HEK293T (cell line): ENCODE data around the gene SPTBN4.

Experiments used
- CTCF ChIA-PET: fragments of 350-600 bp; formaldehyde crosslinking; extraction: SDS; loops from one replicate; lab custom pipeline; 2021; ENCODE audit warnings: antibody characterized with exemption, inconsistent platforms; lab: Yijun Ruan, JAX
- POLR2A ChIA-PET: fragments of 350-600 bp; formaldehyde crosslinking; extraction: SDS; loops from one replicate; lab custom pipeline; 2020; ENCODE audit warnings: antibody characterized with exemption, inconsistent platforms; lab: Yijun Ruan, JAX
- DNase-seq: peaks from one replicate; pipeline ENCODE4 v3.0.0; 2012; ENCODE audit warnings: mixed read lengths; ENCODE audit errors: extremely low spot score
- ARNT ChIP-seq: fragments of 450-650 bp; IDR thresholded peaks from 2 replicates; pipeline ENCODE4 v1.6.1; 2017; ENCODE audit warnings: mild to moderate bottlenecking
- BHLHE40 ChIP-seq: fragments of 450-650 bp; IDR thresholded peaks from 2 replicates; pipeline ENCODE4 v1.6.1; 2016; ENCODE audit warnings: mild to moderate bottlenecking, moderate library complexity, borderline replicate concordance
- CTBP1 ChIP-seq: fragments of 450-650 bp; IDR thresholded peaks from 2 replicates; pipeline ENCODE4 v1.6.1; 2016; ENCODE audit warnings: borderline replicate concordance
- ELF4 ChIP-seq: fragments of 450-650 bp; IDR thresholded peaks from 2 replicates; pipeline ENCODE4 v1.6.1; 2017; ENCODE audit warnings: antibody characterized with exemption
- FOXA1 ChIP-seq: fragments of 450-650 bp; IDR thresholded peaks from 2 replicates; pipeline ENCODE4 v1.6.1; 2016; ENCODE audit warnings: mild to moderate bottlenecking
- FOXK2 ChIP-seq: fragments of 450-650 bp; IDR thresholded peaks from 2 replicates; pipeline ENCODE4 v1.6.1; 2016; ENCODE audit warnings: mild to moderate bottlenecking
- FOXM1 ChIP-seq: fragments of 450-650 bp; IDR thresholded peaks from 2 replicates; pipeline ENCODE4 v1.6.1; 2017; ENCODE audit warnings: mild to moderate bottlenecking, borderline replicate concordance
- HDGF ChIP-seq: fragments of 450-650 bp; IDR thresholded peaks from 2 replicates; pipeline ENCODE4 v1.6.1; 2017; ENCODE audit warnings: antibody characterized with exemption, borderline replicate concordance
- L3MBTL2 ChIP-seq: fragments of 450-650 bp; conservative IDR thresholded peaks from 2 replicates; pipeline ENCODE4 v1.6.1; 2016; ENCODE audit warnings: mild to moderate bottlenecking
- LEF1 ChIP-seq: fragments of 450-650 bp; IDR thresholded peaks from 2 replicates; pipeline ENCODE4 v1.6.1; 2017; ENCODE audit warnings: mild to moderate bottlenecking, borderline replicate concordance
- NFRKB ChIP-seq: fragments of 450-650 bp; IDR thresholded peaks from 2 replicates; pipeline ENCODE4 v1.6.1; 2016; ENCODE audit warnings: mild to moderate bottlenecking, moderate library complexity
- PKNOX1 ChIP-seq: fragments of 450-650 bp; IDR thresholded peaks from 2 replicates; pipeline ENCODE4 v1.6.1; 2016
- SP1 ChIP-seq: fragments of 450-650 bp; IDR thresholded peaks from 2 replicates; pipeline ENCODE4 v1.6.1; 2017
- SUZ12 ChIP-seq: fragments of 450-650 bp; IDR thresholded peaks from 2 replicates; pipeline ENCODE4 v1.6.1; 2016; ENCODE audit warnings: mild to moderate bottlenecking
- TARDBP ChIP-seq: fragments of 450-650 bp; IDR thresholded peaks from 2 replicates; pipeline ENCODE4 v1.6.1; 2016
- ZNF384 ChIP-seq: fragments of 450-650 bp; IDR thresholded peaks from 2 replicates; pipeline ENCODE4 v1.6.1; 2016

SPTBN4 gene

GRCh38 chr19:40433391-40434216 is 33.2 kb upstream of the SPTBN4 start:
- peak; percentile 79 for DNase-seq
- ChIA-PET CTCF (interaction anchor here (0.8 to 2.0 kb wide), 2 partner anchors 13 to 31 kb away, joined by 3 to 4 read pairs; no protein-coding TSS in a partner anchor), POLR2A (interaction anchor here (0.7 to 3.6 kb wide), 11 partner anchors 9 to 85 kb away, joined by 3 to 56 read pairs (median 4); partner anchors contain the start of genes BLVRB, C19orf47, PLD3 and SERTAD3)
- TF ChIP-seq ELF4, result no peak
- no peak for TF ChIP-seq L3MBTL2
- peak; percentile 11; the same call in 1 of the 2 replicates for TF ChIP-seq PKNOX1

GRCh38 chr19:40438284-40438683 is 28.5 kb upstream of the SPTBN4 start:
- POLR2A ChIA-PET, result interaction anchor here (0.5 to 2.8 kb wide), 3 partner anchors 12 to 21 kb away, joined by 3 to 7 read pairs (median 7); partner anchors contain the start of gene SERTAD1
- CTCF ChIA-PET, result interaction anchor here (0.7 kb wide), 1 partner anchor 18 kb away, joined by 3 read pairs; no protein-coding TSS in a partner anchor
- DNase-seq, result no peak
- no peak for TF ChIP-seq LEF1
- no peak for TF ChIP-seq ZNF384
- no peak for TF ChIP-seq TARDBP
- TF ChIP-seq ARNT, result no peak
- no peak for TF ChIP-seq ELF4
- TF ChIP-seq FOXK2, result no peak
- TF ChIP-seq SUZ12, result no peak
- TF ChIP-seq FOXM1, result no peak
- no peak for TF ChIP-seq PKNOX1
- TF ChIP-seq CTBP1, result no peak
- no peak for TF ChIP-seq BHLHE40
- TF ChIP-seq HDGF, result no peak
- TF ChIP-seq FOXA1, result no peak
- no peak for TF ChIP-seq SP1
- TF ChIP-seq L3MBTL2, result no peak

GRCh38 chr19:40441719-40442253 is 25.0 kb upstream of the SPTBN4 start:
- ChIA-PET POLR2A (interaction anchor here (4.5 to 5.8 kb wide), 3 partner anchors 8 to 21 kb away, joined by 51 to 57 read pairs (median 56); partner anchors contain the start of gene SERTAD1), CTCF (interaction anchor here (0.6 kb wide), 1 partner anchor 9 kb away, joined by 3 read pairs; no protein-coding TSS in a partner anchor)
- DNase-seq, result no peak
- TF ChIP-seq NFRKB (no peak), BHLHE40 (no peak), L3MBTL2 (no peak), ZNF384 (no peak), FOXK2 (no peak), SP1 (no peak)

DNA sequence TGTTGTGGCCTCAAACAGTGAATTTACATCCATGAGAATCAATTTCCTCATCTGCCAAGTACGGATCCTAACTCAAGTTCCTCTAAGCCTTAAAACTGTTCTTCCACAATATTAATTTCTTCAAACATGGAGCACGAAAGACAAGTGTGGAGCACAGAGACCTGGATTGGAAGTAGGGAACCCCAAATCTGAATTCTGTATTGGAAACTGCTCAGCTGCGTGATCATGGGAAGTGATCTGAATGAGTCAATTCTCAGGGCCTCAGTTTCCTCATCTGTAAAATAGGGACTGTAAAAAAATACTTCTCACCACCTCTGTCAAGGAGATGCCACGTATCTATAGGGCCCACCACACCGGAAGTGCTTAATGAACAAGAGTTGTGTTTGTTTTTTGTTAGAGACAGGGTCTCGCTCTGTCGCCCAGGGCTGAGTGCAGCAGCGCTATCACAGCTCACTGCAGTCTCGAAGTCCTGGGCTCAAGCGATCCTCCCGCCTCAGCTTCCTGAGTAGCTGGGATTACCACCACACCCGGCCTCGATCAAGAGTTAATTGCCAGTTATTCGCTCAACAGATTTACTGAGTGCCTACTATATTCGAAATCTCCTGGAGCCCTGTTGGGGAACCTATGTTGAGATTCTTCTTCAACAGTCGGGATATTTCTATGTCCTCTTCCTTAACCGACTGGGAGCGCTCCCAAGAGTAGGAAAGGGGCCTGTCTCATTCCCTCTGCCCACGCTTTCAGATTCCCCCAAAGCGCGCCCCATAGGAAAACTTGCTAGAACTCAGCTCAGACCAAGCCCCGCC is 24.3 kb upstream of the SPTBN4 start:
- ChIA-PET POLR2A (interaction anchor here (0.9 to 5.8 kb wide), 18 partner anchors 9 to 167 kb away, joined by 3 to 57 read pairs (median 8); partner anchors contain the start of genes AKT2, BLVRB, C19orf47 and PLD3), CTCF (interaction anchor here (0.6 to 1.4 kb wide), 6 partner anchors 8 to 221 kb away, joined by 3 to 5 read pairs (median 4); partner anchors contain the start of gene BLVRB)
- TF ChIP-seq SP1 (no peak), HDGF (no peak), ZNF384 (no peak), L3MBTL2 (no peak), BHLHE40 (no peak), ELF4 (no peak), FOXM1 (no peak), TARDBP (no peak), SUZ12 (no peak), FOXK2 (no peak), NFRKB (no peak), LEF1 (no peak), PKNOX1 (no peak), FOXA1 (no peak), ARNT (no peak), CTBP1 (no peak)
- DNase-seq, result no peak

DNA sequence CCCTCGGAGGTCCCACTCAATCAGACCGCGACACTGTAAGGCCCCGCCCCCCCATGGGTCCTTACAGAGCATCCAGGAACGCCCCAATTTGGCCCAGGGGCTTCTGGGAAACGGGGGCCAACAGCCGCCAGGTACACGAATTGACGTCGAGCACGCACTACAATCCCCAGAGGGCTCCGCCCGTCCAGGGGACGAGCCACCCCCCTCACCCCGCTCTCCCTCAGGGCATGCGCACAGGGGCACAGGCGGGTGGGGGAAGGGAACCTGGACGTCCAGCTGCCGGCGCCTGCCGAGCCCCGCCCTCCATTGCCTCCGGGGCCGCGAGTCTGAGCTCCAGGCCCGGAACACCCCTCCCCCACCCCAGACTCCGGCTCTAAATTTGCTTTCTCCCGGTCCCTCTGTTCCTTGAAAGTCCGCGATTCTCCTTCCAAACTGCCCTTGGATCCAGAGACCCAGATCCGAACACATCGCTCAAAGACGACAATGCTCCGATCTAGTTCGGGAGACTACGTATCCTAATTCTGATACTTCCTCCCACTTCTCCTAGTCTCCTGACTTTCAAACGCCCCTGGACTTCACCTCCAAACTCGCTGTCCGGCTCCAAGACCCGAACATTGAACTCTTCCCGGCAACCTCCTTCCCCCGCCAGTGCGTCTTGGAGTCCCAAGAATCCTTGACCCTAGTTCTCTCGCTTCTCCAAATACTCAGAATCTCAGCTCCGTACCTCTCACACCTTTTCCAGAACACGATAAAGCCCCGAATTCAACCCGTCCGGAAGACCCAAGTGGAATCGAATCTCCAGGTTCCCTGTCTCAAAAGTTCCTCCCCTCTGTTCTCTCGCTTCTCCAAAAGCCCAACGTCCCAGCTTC is 23.4 kb upstream of the SPTBN4 start:
- ChIA-PET CTCF (interaction anchor here (0.6 to 1.4 kb wide), 5 partner anchors 21 to 220 kb away, joined by 3 to 5 read pairs (median 4); partner anchors contain the start of gene BLVRB), POLR2A (interaction anchor here (0.9 to 5.8 kb wide), 19 partner anchors 9 to 166 kb away, joined by 3 to 57 read pairs (median 7); partner anchors contain the start of genes AKT2, BLVRB, C19orf47 and PLD3)
- peak; percentile 97 for DNase-seq
- TF ChIP-seq PKNOX1, result peak; percentile 74
- 0 out of 2 replicates have a peak, but pooled peaks have one; percentile 35 for TF ChIP-seq HDGF
- TF ChIP-seq CTBP1, result no peak
